ENCODE results near the gene ACSS1. TPM values are rescaled to one million over a fixed set of nuclear protein-coding genes. Genes with fewer than 3 reads are reported as not detected.

The ACSS1 gene
- total RNA-seq, 2 experiments from 2014 or later, result 15.2 to 16.2 TPM

DNA sequence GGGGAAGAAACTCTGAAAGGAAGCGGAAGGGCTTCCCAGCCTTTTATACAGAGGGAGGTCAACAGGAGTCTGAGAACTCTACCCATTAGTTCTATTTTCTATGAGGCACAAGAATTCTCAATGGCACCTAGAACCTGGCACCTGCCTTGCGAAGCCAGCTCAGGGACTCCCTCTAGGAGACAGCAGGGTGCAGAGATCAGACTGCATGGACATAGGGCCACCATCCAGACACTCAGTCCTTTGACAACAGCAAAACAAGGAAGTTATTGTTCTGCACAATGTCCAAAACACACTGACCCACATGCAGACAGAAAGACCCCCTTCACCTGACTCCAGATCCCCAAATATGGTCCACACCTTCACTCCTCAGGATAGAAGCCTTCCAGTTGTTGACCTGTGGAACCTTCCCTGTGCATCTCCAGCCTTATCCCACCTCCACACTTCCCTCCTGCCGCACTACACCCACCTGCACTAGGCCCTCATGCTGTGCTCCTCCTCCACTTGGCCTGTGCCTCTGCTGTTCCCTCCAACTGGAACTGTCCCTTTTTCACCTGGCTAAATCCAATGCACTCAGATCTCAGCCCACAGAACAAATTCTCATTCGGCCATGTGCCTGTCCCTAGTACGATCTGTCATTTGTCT is 27.8 kb downstream of the ACSS1 start:
- DNase-seq, result no peak
- H3K4me3 Mint-ChIP-seq, result no peak overlapping the region
- H3K27me3 Mint-ChIP-seq, result no peaks in the 10 kb centered on the region
- intact Hi-C loops (cut with micrococcal nuclease), result no loop called here
- ChIA-PET POLR2A (no interaction called here), CTCF (no interaction called here)
- H3K4me1 Mint-ChIP-seq (ENCODE audit: low read depth), result peaks cover 2% of the 10 kb centered on the region
- H3K9me3 Mint-ChIP-seq, result no peaks in the 10 kb centered on the region
- H3K27ac Mint-ChIP-seq, result no peak overlapping the region
- H3K36me3 Mint-ChIP-seq, result peaks cover 4% of the 10 kb centered on the region

DNA sequence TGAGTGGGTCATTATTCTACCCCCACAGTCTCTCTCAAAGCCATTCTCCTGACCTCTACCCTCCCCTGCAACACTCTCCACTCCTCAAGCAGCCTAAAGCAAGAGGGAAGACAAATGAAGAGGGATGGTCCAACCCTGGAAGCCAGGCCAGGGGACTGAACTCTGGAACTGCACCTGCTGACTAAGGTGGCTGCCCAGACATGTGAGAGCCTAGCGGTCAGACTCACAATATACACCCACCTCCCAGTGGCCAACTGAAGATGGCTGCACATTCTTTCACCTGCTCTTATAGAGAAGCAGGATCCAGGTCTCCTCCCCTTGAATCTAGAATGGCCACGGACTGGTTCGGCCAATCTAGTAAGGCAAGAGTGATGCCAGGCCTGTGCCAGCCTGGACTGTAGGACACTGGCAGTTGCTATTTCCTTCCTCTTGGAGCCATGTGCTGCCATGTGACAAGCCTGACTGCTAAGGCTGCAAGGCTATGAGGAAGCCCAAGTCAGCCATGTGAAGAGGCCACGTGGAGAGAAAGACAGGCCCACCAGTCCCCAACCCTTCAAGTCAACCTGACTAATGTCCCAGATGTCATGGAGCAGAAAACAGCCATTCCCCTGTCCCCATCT is 31.8 kb downstream of the ACSS1 start:
- intact Hi-C loops (cut with micrococcal nuclease), result no loop called here
- Mint-ChIP-seq H3K36me3 (peaks cover 4% of the 10 kb centered on the region), H3K27me3 (no peaks in the 10 kb centered on the region), H3K4me3 (no peak overlapping the region), H3K4me1 (ENCODE audit: low read depth) (peaks cover 2% of the 10 kb centered on the region), H3K27ac (no peak overlapping the region), H3K9me3 (no peaks in the 10 kb centered on the region)
- ChIA-PET CTCF (no interaction called here), POLR2A (no interaction called here)
- no peak for DNase-seq

DNA sequence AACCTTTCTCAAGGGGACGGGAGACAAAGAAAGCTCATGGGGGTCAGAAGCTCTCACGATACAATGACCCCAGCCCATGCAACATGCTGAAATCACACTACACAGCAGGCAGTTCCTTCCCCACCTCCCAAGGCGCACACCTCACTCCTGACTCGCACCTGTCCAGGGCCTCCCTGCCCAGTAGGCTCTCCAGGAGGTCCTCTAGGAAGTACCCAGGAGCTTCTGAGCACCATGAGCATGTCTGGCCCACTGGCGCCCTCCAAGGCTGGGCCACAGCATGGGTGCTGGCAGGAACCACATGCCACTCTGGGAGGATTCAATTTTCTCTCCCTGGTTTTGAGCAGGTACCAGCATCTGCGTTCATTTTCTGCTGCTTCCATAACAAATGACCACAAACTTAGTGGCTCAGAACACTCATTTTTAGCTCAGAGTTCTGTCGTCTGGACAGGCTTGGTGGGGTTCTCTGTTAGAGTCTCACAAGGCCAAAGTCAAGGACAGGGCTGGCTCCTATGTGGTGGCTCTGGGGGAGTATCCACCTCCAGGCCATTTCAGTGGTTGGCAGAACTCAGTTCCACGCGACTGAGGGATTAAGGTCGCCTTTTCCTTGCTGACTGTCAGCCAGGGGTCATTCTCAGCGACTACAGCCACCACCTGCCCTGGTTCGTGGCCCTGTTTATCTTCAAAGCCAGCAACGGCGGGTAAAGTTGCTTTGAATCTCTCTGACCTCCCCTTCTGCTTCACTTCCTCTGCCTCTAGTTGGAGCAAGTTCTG is 32.7 kb downstream of the ACSS1 start:
- Mint-ChIP-seq H3K4me1 (ENCODE audit: low read depth) (peaks cover 2% of the 10 kb centered on the region), H3K36me3 (peaks cover 4% of the 10 kb centered on the region), H3K9me3 (no peaks in the 10 kb centered on the region), H3K4me3 (no peak overlapping the region), H3K27me3 (no peaks in the 10 kb centered on the region), H3K27ac (no peak overlapping the region)
- no peak for DNase-seq
- intact Hi-C loops (cut with micrococcal nuclease), result no loop called here
- ChIA-PET POLR2A (no interaction called here), CTCF (interaction anchor here (1.1 kb wide), 1 partner anchor 9 kb away, joined by 3 read pairs; no protein-coding TSS in a partner anchor)

DNA sequence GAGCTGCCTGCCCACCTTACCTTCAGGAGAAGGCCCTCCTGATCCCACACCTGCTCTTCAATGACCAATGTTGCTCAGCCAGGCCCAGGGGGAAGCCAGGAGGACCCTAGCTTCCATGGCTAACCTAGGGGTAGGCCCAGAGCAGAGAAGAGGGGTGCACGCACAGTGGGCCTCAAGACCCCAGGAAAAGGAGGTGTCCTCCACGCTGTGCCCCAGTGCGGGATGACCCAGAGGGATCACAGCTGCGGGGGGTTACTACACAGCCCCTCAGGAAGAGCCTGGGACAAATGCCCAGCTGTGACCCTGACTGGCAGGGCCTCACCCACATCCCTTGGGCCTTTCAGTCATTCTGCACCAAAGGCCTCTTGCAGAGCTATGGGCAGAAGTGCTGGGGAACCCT is 33.8 kb downstream of the ACSS1 start:
- Mint-ChIP-seq H3K27me3 (no peaks in the 10 kb centered on the region), H3K27ac (no peak overlapping the region), H3K4me1 (ENCODE audit: low read depth) (no peaks in the 10 kb centered on the region), H3K4me3 (no peak overlapping the region), H3K36me3 (peaks cover 3% of the 10 kb centered on the region), H3K9me3 (no peaks in the 10 kb centered on the region)
- POLR2A ChIA-PET, result no interaction called here
- DNase-seq, result no peak
- CTCF ChIA-PET, result interaction anchor here (1.1 kb wide), 1 partner anchor 10 kb away, joined by 3 read pairs; no protein-coding TSS in a partner anchor
- intact Hi-C loops (cut with micrococcal nuclease), result no loop called here

DNA sequence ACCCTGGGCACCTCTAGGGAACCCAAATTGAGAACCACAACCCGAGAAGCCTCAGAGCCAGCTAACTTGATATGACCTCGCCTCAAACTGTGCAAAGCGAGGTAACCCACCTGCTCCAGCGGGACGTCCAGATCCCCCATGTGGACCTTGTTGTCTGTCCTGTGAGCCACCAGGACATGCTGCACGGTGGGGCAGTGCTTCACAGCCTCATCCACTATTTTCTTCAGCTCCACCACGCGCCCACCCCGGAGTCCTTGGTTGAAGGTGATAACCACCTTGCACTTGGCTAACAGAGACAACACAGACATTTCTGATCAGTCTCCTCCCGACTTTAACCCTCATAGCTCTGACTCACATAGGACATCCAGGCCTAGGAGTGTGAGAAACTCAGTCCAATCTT is 34.6 kb downstream of the ACSS1 start:
- Mint-ChIP-seq H3K27ac (no peak overlapping the region), H3K4me3 (no peak overlapping the region), H3K27me3 (no peaks in the 10 kb centered on the region), H3K36me3 (peaks cover 3% of the 10 kb centered on the region), H3K4me1 (ENCODE audit: low read depth) (no peaks in the 10 kb centered on the region), H3K9me3 (no peaks in the 10 kb centered on the region)
- ChIA-PET CTCF (no interaction called here), POLR2A (no interaction called here)
- no peak for DNase-seq
- intact Hi-C loops (cut with micrococcal nuclease), result no loop called here

DNA sequence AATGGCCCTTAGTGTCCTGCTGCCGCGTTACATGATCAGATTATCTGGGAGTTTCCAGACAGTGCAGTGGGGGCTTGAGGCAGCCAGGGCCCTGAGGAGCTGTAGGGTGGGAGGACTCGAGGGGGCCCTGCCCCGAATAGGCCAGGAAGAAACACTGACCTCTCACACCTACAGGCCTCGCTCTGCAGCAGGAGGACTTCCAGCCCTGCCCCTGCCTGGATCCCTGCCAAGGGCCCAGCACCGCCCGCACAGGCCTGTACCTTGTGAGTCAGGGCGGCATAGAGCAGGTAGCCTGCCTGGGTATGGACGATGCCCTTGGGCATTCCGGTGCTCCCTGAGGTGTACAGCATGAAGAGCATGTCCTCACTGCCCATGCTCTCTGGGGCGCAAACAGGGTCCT is 35.3 kb downstream of the ACSS1 start:
- Mint-ChIP-seq H3K9me3 (no peaks in the 10 kb centered on the region), H3K4me1 (ENCODE audit: low read depth) (no peaks in the 10 kb centered on the region), H3K36me3 (no peaks in the 10 kb centered on the region), H3K27me3 (no peaks in the 10 kb centered on the region), H3K4me3 (no peak overlapping the region), H3K27ac (no peak overlapping the region)
- POLR2A ChIA-PET, result no interaction called here
- intact Hi-C loops (cut with micrococcal nuclease), result no loop called here
- DNase-seq, result no peak
- CTCF ChIA-PET, result no interaction called here

DNA sequence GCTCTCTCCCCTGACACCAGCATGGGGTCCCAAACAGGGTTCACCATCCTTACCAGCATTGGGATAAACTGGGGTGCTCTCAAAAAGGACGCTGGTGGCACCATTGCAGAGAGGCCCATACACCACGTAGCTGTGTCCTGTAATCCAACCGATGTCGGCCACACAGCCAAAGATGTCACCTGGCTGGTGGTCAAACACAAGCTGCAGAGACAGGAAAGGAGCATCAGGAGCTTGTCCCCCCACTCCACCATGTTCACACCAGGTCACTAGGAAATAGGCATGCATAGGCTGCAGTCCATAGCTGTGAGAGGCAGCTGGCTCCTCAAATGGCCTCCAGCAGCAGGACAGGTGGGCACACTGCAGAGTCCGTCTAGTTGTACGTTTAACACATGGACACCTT is 36.6 kb downstream of the ACSS1 start:
- H3K9me3 Mint-ChIP-seq, result no peaks in the 10 kb centered on the region
- no peaks in the 10 kb centered on the region for H3K36me3 Mint-ChIP-seq
- H3K4me3 Mint-ChIP-seq, result no peak overlapping the region
- DNase-seq, result no peak
- CTCF ChIA-PET, result no interaction called here
- no peaks in the 10 kb centered on the region for H3K4me1 Mint-ChIP-seq (ENCODE audit: low read depth)
- H3K27me3 Mint-ChIP-seq, result no peaks in the 10 kb centered on the region
- intact Hi-C loops (cut with micrococcal nuclease), result no loop called here
- no peak overlapping the region for H3K27ac Mint-ChIP-seq
- POLR2A ChIA-PET, result no interaction called here

DNA sequence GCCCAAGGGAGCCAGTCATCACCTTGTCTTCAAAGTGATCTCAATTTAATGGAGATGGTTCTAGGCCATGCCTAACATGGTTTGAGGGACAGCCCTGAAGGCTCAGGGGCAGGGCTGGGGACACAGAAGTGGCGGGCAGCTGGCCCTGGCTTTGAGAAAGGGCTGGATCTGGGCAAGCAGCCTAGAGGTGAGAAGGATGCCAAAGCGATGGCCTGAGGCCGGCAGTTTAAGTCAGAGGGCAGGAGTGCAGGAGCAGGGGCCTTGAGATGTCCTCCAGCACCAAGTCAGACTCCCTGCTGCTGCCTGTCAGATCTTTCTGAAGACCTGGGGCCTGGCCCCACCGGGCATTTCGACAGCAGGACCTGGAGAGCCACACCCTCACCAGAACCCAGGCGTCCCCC is 37.0 kb downstream of the ACSS1 start:
- no peak for DNase-seq
- no peaks in the 10 kb centered on the region for H3K27me3 Mint-ChIP-seq
- no peaks in the 10 kb centered on the region for H3K36me3 Mint-ChIP-seq
- POLR2A ChIA-PET, result no interaction called here
- CTCF ChIA-PET, result no interaction called here
- intact Hi-C loops (cut with micrococcal nuclease), result no loop called here
- peak overlapping the region; percentile 13 for H3K27ac Mint-ChIP-seq
- no peaks in the 10 kb centered on the region for H3K9me3 Mint-ChIP-seq
- H3K4me1 Mint-ChIP-seq (ENCODE audit: low read depth), result no peaks in the 10 kb centered on the region
- H3K4me3 Mint-ChIP-seq, result no peak overlapping the region

DNA sequence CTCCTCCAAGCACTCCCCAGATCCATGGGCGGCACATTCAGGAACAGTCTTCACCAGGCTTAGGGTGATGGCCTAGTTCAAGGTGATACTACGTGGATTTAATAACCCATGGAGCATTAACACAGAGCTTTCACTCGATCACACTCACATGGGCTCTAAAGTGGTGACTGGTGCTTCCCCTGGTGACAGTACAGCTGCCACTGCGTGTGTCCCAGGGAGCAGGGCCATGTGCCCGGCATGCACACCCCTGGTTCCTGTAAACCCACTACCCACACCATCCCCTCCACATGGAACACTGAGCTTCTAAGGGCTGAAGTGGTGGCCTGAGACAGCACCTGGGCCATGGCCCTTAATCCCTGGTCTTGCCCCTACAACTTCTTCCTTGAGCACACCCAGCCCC is 37.6 kb downstream of the ACSS1 start:
- Mint-ChIP-seq H3K4me1 (ENCODE audit: low read depth) (no peaks in the 10 kb centered on the region), H3K27ac (no peak overlapping the region), H3K4me3 (no peak overlapping the region), H3K36me3 (peaks cover 2% of the 10 kb centered on the region), H3K9me3 (no peaks in the 10 kb centered on the region), H3K27me3 (no peaks in the 10 kb centered on the region)
- intact Hi-C loops (cut with micrococcal nuclease), result no loop called here
- ChIA-PET POLR2A (no interaction called here), CTCF (no interaction called here)
- DNase-seq, result no peak

DNA sequence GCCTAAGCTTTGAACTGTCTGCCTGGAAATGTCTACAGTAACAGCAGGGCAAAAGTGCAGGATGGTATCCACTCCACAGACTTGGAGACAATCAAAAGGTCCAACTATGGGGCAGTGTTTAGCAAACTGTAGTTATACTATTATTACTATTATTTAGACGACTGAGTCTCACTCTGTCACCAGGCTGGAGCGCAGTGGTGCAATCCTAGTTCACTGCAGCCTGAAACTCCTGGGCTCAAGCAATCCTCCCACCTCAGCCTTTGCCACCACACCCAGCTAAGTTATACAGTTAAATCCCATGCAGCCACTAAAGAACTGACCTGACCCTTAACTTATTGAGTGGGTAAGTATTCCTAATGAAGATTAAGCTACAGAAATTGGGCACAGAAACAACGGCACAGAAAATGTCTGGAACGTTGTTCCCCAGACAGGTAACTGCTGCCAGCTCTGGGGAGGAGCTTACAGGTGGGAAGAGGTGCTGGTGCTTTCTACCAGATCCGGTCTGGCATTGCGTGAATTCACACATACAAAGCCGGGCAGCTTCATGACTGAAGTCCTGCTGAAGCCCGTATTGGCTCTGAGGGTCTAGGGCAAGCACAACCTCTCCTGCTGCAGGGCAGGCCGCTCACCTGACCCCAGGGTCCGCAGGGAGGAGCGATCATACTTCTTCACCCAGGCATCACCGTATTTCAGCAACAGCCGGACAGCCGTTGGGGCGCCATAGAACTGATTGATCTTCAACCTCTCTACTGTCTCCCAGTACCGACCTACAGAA is 38.4 kb downstream of the ACSS1 start:
- peaks cover 3% of the 10 kb centered on the region for H3K36me3 Mint-ChIP-seq
- no peaks in the 10 kb centered on the region for H3K9me3 Mint-ChIP-seq
- no peaks in the 10 kb centered on the region for H3K27me3 Mint-ChIP-seq
- no peaks in the 10 kb centered on the region for H3K4me1 Mint-ChIP-seq (ENCODE audit: low read depth)
- H3K27ac Mint-ChIP-seq, result no peak overlapping the region
- intact Hi-C loops (cut with micrococcal nuclease), result no loop called here
- ChIA-PET POLR2A (no interaction called here), CTCF (no interaction called here)
- no peak for DNase-seq
- H3K4me3 Mint-ChIP-seq, result no peak overlapping the region

DNA sequence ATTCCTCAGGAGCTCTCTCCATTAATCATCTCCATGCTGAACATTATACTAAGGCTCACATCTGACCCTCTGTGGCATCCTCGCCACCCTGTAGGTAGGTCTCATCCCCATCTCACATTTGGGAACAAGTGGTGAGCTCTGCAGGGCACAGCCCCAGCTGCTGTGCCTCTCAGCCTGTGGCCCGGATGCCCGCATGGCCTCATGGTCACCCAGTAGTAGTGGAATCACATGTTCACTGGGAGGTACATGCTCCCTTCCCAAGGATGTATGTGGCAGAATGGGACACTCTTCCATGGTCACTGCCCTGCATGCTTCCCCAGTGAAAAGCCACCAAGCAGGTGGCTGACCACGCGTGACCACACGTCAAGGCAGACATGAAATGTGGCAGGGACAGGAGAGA is 39.1 kb downstream of the ACSS1 start:
- CTCF ChIA-PET, result no interaction called here
- no peak overlapping the region for H3K27ac Mint-ChIP-seq
- intact Hi-C loops (cut with micrococcal nuclease), result no loop called here

DNA sequence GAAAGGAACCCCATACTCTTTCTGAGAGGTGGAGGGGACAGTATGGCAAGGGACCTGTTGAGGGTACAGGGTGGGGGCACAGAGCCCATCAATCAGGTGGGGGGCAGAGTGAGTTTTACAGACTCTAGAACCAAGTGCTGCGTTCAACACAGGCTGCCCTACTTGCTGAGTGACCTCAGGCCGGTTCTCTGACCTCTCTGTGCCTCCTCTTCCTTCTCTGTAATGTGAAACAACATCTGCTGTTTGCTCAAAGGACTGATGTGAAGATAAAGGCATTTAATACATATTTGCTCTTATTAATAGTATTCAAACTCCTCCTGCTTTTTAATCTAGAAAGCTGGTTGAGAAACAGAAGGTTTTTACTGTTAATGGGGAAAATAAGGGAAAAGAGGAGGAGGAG is 39.5 kb downstream of the ACSS1 start:
- Mint-ChIP-seq H3K4me3 (no peak overlapping the region), H3K4me1 (ENCODE audit: low read depth) (no peaks in the 10 kb centered on the region), H3K27me3 (no peaks in the 10 kb centered on the region), H3K36me3 (peaks cover 3% of the 10 kb centered on the region), H3K27ac (no peak overlapping the region), H3K9me3 (no peaks in the 10 kb centered on the region)
- DNase-seq, result no peak
- ChIA-PET POLR2A (no interaction called here), CTCF (no interaction called here)
- intact Hi-C loops (cut with micrococcal nuclease), result no loop called here

More for the DNA sequence above, 39.1 kb downstream of the ACSS1 start:
- Mint-ChIP-seq H3K4me1 (ENCODE audit: low read depth) (no peaks in the 10 kb centered on the region), H3K36me3 (peaks cover 3% of the 10 kb centered on the region), H3K9me3 (no peaks in the 10 kb centered on the region), H3K27me3 (no peaks in the 10 kb centered on the region), H3K4me3 (no peak overlapping the region)
- no peak for DNase-seq
- POLR2A ChIA-PET, result no interaction called here
